A549 (cell line): ENCODE results near the gene MAPK1. TPM values are rescaled to one million over a fixed set of nuclear protein-coding genes. Genes with fewer than 3 reads are reported as not detected.

ENCODE experiments used
- ATAC-seq, 2 experiments: fragments of 200-7000 bp in 1 of 2; fragments of >200 bp in 1 of 2; cut with Nextera tagmentation in 1 of 2; cut with Tn5 transposase in 1 of 2; 3 replicates each; pipeline versions ENCODE4 v1.8.0 to v1.9.1; 2018 to 2020; ENCODE audit warnings: mild to moderate bottlenecking in 1 of 2, moderate library complexity in 1 of 2
- CTCF ChIA-PET: fragments of 300-600 bp; sonication (Branson Sonifier 250); formaldehyde crosslinking; extraction: SDS; loops from one replicate; lab custom pipeline; 2021; ENCODE audit warnings: antibody characterized with exemption, inconsistent platforms; lab: Yijun Ruan, JAX
- POLR2A ChIA-PET: fragments of 350-600 bp; formaldehyde crosslinking; extraction: SDS; loops from one replicate; lab custom pipeline; 2021; ENCODE audit warnings: antibody characterized with exemption, inconsistent platforms; lab: Yijun Ruan, JAX
- DNase-seq, 2 experiments: peaks; one replicate each; pipeline versions ENCODE4 v3.0.0 to v3.0.0-alpha.2; 2011 to 2016; ENCODE audit warnings: low read depth in 1 of 2, low spot score in 1 of 2
- FAIRE-seq: peaks from 2 replicates; lab custom pipeline; 2011; peaks lifted over from hg19 to GRCh38; lab: Jason Lieb, UNC
- H3K27ac ChIP-seq, 2 experiments: fragments of >200 bp; sonication (Bioruptor Twin); formaldehyde crosslinking; 3 replicates each; pipeline ENCODE4 v1.5.1; 2016 to 2017
- H3K4me1 ChIP-seq: fragments of >200 bp; sonication (Bioruptor Twin); formaldehyde crosslinking; 3 replicates; pipeline ENCODE4 v1.6.1; 2016
- H3K4me2 ChIP-seq: fragments of >200 bp; sonication (Bioruptor Twin); formaldehyde crosslinking; 3 replicates; pipeline ENCODE4 v1.6.1; 2016
- H3K4me3 ChIP-seq: fragments of >200 bp; sonication (Bioruptor Twin); formaldehyde crosslinking; 3 replicates; pipeline ENCODE4 v1.5.1; 2016
- H3K9me3 ChIP-seq: fragments of >200 bp; sonication (Bioruptor Twin); formaldehyde crosslinking; 3 replicates; pipeline ENCODE4 v1.6.1; 2016
- BCL3 ChIP-seq: fragments of >200 bp; sonication (Bioruptor Twin); formaldehyde crosslinking; IDR thresholded peaks from 3 replicates; pipeline ENCODE4 v1.6.1; 2016
- BHLHE40 ChIP-seq: IDR thresholded peaks from 2 replicates; pipeline ENCODE4 v1.6.1; 2012; ENCODE audit warnings: low read depth, low read length, inconsistent platforms
- CBX8 ChIP-seq: fragments of 200-600 bp; sonication (generic); IDR thresholded peaks from 2 replicates; pipeline ENCODE4 v1.6.1; 2016
- CTCF ChIP-seq: fragments of >200 bp; sonication (Bioruptor Twin); formaldehyde crosslinking; IDR thresholded peaks from 3 replicates; pipeline ENCODE4 v1.5.1; 2016
- E2F6 ChIP-seq: IDR thresholded peaks from 2 replicates; pipeline ENCODE4 v1.6.1; 2012; ENCODE audit warnings: low read depth, borderline replicate concordance
- HOXB13 ChIP-seq: fragments of 250-450 bp; sonication (Bioruptor Pico); IDR thresholded peaks from 2 replicates; pipeline ENCODE4 v1.5.0; 2020; ENCODE audit warnings: low read depth, mild to moderate bottlenecking, moderate library complexity
- HOXB5 ChIP-seq: fragments of 250-450 bp; sonication (Bioruptor Pico); IDR thresholded peaks from 2 replicates; pipeline ENCODE4 v1.5.0; 2020; ENCODE audit warnings: mild to moderate bottlenecking, moderate library complexity
- JUN ChIP-seq, 2 experiments: fragments of >200 bp; sonication (Bioruptor Twin); formaldehyde crosslinking; IDR thresholded peaks; 2 replicates in 1 of 2; 3 replicates in 1 of 2; pipeline ENCODE4 v1.6.1; 2016 to 2017
- KDM1A ChIP-seq: fragments of 200-600 bp; sonication (generic); IDR thresholded peaks from 2 replicates; pipeline ENCODE4 v1.6.1; 2016; ENCODE audit warnings: low read depth, mild to moderate bottlenecking
- KDM5A ChIP-seq: fragments of 200-600 bp; sonication (generic); IDR thresholded peaks from 2 replicates; pipeline ENCODE4 v1.6.1; 2016; ENCODE audit warnings: antibody characterized with exemption, mild to moderate bottlenecking
- MAFK ChIP-seq: fragments of 450-650 bp; IDR thresholded peaks from 2 replicates; pipeline ENCODE4 v1.6.1; 2014; ENCODE audit not compliant: partially characterized antibody
- MYC ChIP-seq: IDR thresholded peaks from 2 replicates; pipeline ENCODE4 v1.6.1; 2012; ENCODE audit warnings: mild to moderate bottlenecking, inconsistent platforms, low read length, improper control_type of control experiment, borderline replicate concordance
- NFE2L2 ChIP-seq: fragments of 150-350 bp; conservative IDR thresholded peaks from 2 replicates; pipeline ENCODE4 v1.6.1; 2014; ENCODE audit warnings: low read length
- NPAS2 ChIP-seq: fragments of 250-450 bp; sonication (Bioruptor Pico); IDR thresholded peaks from 2 replicates; pipeline ENCODE4 v1.8.0; 2022; ENCODE audit warnings: mild to moderate bottlenecking, moderate library complexity, borderline replicate concordance
- RAD21 ChIP-seq, 2 experiments: fragments of >200 bp in 1 of 2; sonication (Bioruptor Twin) in 1 of 2; formaldehyde crosslinking in 1 of 2; IDR thresholded peaks in 1 of 2; conservative IDR thresholded peaks in 1 of 2; 2 replicates in 1 of 2; 3 replicates in 1 of 2; pipeline ENCODE4 v1.6.1; 2012 to 2018; ENCODE audit warnings: inconsistent platforms in 1 of 2
- RARB ChIP-seq: fragments of 250-450 bp; sonication (Bioruptor Pico); IDR thresholded peaks from 2 replicates; pipeline ENCODE4 v1.8.0; 2021; ENCODE audit warnings: mild to moderate bottlenecking, moderate library complexity
- SMC3 ChIP-seq: fragments of >200 bp; sonication (Bioruptor Twin); formaldehyde crosslinking; IDR thresholded peaks from 3 replicates; pipeline ENCODE4 v1.6.1; 2018; ENCODE audit warnings: inconsistent platforms
- WGBS: methylation state at CpG from one replicate; pipeline ENCODE4 v1.1.6; 2017; ENCODE audit errors: missing lambda C conversion rate; 5-methylcytosine and 5-hydroxymethylcytosine counted together
- polyA plus RNA-seq, 4 experiments: library from polyadenylated mRNA; depleted of rRNA in 3 of 4; stranded (reverse); fragments of >200 nt; fragmentation: RNase III in 1 of 4; extraction: RNeasy Plus Mini Kit Qiagen cat#74134 plus additional on column Dnase treatment in 1 of 4; gene quantifications; 2 replicates in 3 of 4; 3 replicates in 1 of 4; pipeline ENCODE4 v1.2.3, GENCODE V29; 2011 to 2017
- TF ChIP-seq, protein P1 (sequence below): fragments of 250-450 bp; sonication (Bioruptor Pico); IDR thresholded peaks from 2 replicates; pipeline ENCODE4 v1.5.0; 2020; ENCODE audit warnings: low read depth, mild to moderate bottlenecking, moderate library complexity
- TF ChIP-seq, protein P2 (sequence below): IDR thresholded peaks from 2 replicates; pipeline ENCODE4 v1.6.1; 2012

MAPK1 gene
- polyA plus RNA-seq, 2 of the 4 experiments (the other 2 are of a cell fraction) = 28.8 to 85.5 TPM

DNA sequence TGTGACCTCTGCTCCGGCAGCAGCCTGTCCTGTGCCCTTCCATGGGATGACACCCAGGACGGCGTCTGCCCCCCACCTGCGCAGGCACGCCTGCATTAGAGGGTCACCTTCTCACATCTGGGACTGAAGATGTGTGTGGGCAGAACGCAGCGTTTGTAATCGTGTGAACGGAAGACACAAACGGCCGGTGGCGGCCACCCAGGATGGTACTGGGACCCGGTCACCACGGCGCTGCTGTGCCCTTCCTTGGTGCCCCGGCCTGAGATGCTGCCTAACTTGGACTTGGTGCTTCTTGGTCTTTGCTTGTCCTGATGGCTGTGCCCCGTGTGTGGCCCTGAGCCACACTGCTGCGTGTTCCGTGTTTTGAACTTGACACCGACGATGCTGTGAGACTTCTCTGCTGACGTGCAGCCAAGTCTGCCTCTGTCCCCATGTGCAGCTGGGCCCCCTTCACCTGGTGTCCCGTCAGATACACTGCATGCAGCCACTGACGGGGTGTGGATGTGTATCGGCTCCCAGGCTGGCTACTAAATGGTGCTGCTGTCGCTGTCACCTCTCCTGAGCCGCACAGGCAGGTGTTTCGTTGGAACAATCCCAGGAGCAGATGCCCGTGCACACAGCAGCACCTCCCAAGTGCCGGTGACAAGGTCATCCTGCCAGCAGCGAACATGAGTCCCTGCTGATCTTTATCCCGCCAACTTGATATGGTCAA, 153.2 kb downstream of the MAPK1 start:
- Histone ChIP-seq H3K9me3 (no peaks in the 10 kb centered on the region), H3K27ac (no peak overlapping the region), H3K4me2 (no peak overlapping the region), H3K4me3 (no peak overlapping the region), H3K4me1 (no peaks in the 10 kb centered on the region; the same call in 2 of the 3 replicates)
- 75% methylated on average over 20 of the region's 32 CpGs for WGBS
- FAIRE-seq = no peak
- POLR2A ChIA-PET = no interaction called here
- no peak for TF ChIP-seq RAD21 (conservative IDR thresholded peaks at IDR 0.05 in 1 of 2, IDR thresholded peaks at IDR 0.05 in 1 of 2)
- TF ChIP-seq NPAS2 (CRISPR knock-in tag) = no peak
- CTCF ChIA-PET = interaction anchor here (0.5 to 1.3 kb wide), 7 partner anchors 10 to 443 kb away, joined by 3 to 4 read pairs (median 3); partner anchors contain the start of gene PPM1F
- no peak; a peak in 1 of 6 replicates for ATAC-seq
- DNase-seq = no peak

- no peaks in the 10 kb centered on the region for H3K9me3 ChIP-seq
- 50% methylated on average over 5 of the region's 9 CpGs for WGBS
- no peak for DNase-seq
- CTCF ChIA-PET = interaction anchor here (0.5 to 1.1 kb wide), 8 partner anchors 9 to 444 kb away, joined by 3 to 4 read pairs (median 3); no protein-coding TSS in a partner anchor
- ATAC-seq = peak in 1 of 2 experiments; percentile 30; a peak in 2 of 6 replicates
- H3K27ac ChIP-seq = no peak overlapping the region
- no peaks in the 10 kb centered on the region; the same call in 2 of the 3 replicates for H3K4me1 ChIP-seq
- no peak for FAIRE-seq
- TF ChIP-seq HOXB5 (CRISPR knock-in tag) = no peak
- no peak for TF ChIP-seq MAFK
- no peak for TF ChIP-seq CBX8
- no peak for TF ChIP-seq BCL3
- no peak for TF ChIP-seq RARB (CRISPR knock-in tag)
- TF ChIP-seq BHLHE40 = no peak
- no peak for TF ChIP-seq KDM5A
- TF ChIP-seq, protein P1, sequence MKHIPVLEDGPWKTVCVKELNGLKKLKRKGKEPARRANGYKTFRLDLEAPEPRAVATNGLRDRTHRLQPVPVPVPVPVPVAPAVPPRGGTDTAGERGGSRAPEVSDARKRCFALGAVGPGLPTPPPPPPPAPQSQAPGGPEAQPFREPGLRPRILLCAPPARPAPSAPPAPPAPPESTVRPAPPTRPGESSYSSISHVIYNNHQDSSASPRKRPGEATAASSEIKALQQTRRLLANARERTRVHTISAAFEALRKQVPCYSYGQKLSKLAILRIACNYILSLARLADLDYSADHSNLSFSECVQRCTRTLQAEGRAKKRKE = no peak
- no peak for TF ChIP-seq NFE2L2
- no peak for TF ChIP-seq HOXB13 (CRISPR knock-in tag)
- TF ChIP-seq JUN (IDR thresholded peaks at IDR 0.05) = no peak
- no peak for TF ChIP-seq E2F6
- TF ChIP-seq MYC = no peak
- TF ChIP-seq, all 56 proteins: peak for 0
- H3K4me3 ChIP-seq = no peak overlapping the region
- POLR2A ChIA-PET = no interaction called here
- peak overlapping the region; percentile 71 for H3K4me2 ChIP-seq
Observed at GRCh38 chr22:21713428-21714058, 153.9 kb downstream of the MAPK1 start.

DNA sequence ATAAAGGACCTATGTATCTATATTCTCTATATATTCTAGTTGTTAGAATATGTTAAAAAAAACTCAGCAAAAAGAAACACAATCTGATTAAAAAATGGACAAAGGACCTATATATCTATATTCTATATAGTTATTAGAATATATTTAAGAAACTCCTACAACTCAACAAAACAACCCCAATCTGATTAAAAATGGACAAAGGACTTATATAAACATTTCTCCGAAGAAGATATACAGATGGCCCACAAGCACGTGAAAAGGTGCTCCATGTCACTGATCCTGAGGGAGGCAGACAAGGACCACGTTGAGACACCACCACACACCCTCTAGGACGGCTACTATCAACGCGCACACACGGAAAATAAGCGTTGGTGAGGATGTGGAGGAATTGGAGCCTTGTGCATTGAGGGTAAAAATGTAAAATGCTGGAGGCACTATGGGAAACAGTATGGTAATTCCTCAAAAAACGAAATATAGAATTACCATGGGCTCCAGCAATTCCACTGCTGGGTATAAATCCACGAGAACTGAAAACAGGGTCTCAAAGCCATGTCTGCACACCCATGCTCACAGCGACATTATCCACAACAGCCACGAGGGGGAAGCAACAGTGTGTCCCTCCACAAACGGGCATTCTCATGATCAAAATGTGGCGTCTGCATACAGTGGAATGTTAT, 154.6 kb downstream of the MAPK1 start:
- Histone ChIP-seq H3K4me1 (no peaks in the 10 kb centered on the region; the same call in 2 of the 3 replicates), H3K27ac (no peak overlapping the region), H3K4me3 (no peak overlapping the region), H3K4me2 (peak overlapping the region; percentile 71), H3K9me3 (no peaks in the 10 kb centered on the region)
- CTCF ChIA-PET = interaction anchor here (0.6 to 0.8 kb wide), 6 partner anchors 15 to 444 kb away, joined by 3 to 4 read pairs (median 3); no protein-coding TSS in a partner anchor
- WGBS = 12% methylated on average over 14 of the region's 14 CpGs
- peak; percentile 62 for TF ChIP-seq SMC3
- TF ChIP-seq RAD21 (conservative IDR thresholded peaks at IDR 0.05 in 1 of 2, IDR thresholded peaks at IDR 0.05 in 1 of 2) = peak; percentile 60 to 62; a peak in 4 of 5 replicates
- TF ChIP-seq, protein P2, sequence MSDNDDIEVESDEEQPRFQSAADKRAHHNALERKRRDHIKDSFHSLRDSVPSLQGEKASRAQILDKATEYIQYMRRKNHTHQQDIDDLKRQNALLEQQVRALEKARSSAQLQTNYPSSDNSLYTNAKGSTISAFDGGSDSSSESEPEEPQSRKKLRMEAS = 0 out of 2 replicates have a peak, but pooled peaks have one; percentile 28
- TF ChIP-seq KDM1A = no peak
- TF ChIP-seq CTCF = peak; percentile 57
- POLR2A ChIA-PET = no interaction called here
- ATAC-seq (peak; percentile 96 to 97), FAIRE-seq (no peak), DNase-seq (peak; percentile 70 to 72)
